GM06990 (cell line): ENCODE data around the gene SH3PXD2A.
A peak's percentile ranks its signal among the peaks of the same experiment; 100 is the strongest.

Experiments
- DNase-seq: peaks from one replicate; pipeline ENCODE4 v3.0.0-alpha.2; 2011; ENCODE audit not compliant: insufficient read length; ENCODE audit errors: extremely low read depth
- H3K27me3 ChIP-seq: replicated peaks from 2 replicates; pipeline ENCODE4 v1.6.0; 2011; ENCODE audit warnings: low read length; ENCODE audit not compliant: control insufficient read depth, insufficient read depth
- H3K36me3 ChIP-seq: 2 replicates; pipeline ENCODE4 v1.5.1; 2011; ENCODE audit warnings: low read length; ENCODE audit not compliant: control insufficient read depth, insufficient read depth
- H3K4me3 ChIP-seq: replicated peaks from 2 replicates; pipeline ENCODE4 v1.5.1; 2011; ENCODE audit warnings: low read depth, mild to moderate bottlenecking, control low read depth, low read length
- TF ChIP-seq, protein P1 (sequence below): IDR thresholded peaks from 2 replicates; pipeline ENCODE4 v1.5.1; 2011; ENCODE audit warnings: low read length, control low read depth, mild to moderate bottlenecking, inconsistent platforms; ENCODE audit not compliant: insufficient read depth, poor library complexity, severe bottlenecking

SH3PXD2A gene

GRCh38 chr10:103691267-103691666 lies 164.1 kb downstream of the SH3PXD2A start:
- TF ChIP-seq, protein P1, sequence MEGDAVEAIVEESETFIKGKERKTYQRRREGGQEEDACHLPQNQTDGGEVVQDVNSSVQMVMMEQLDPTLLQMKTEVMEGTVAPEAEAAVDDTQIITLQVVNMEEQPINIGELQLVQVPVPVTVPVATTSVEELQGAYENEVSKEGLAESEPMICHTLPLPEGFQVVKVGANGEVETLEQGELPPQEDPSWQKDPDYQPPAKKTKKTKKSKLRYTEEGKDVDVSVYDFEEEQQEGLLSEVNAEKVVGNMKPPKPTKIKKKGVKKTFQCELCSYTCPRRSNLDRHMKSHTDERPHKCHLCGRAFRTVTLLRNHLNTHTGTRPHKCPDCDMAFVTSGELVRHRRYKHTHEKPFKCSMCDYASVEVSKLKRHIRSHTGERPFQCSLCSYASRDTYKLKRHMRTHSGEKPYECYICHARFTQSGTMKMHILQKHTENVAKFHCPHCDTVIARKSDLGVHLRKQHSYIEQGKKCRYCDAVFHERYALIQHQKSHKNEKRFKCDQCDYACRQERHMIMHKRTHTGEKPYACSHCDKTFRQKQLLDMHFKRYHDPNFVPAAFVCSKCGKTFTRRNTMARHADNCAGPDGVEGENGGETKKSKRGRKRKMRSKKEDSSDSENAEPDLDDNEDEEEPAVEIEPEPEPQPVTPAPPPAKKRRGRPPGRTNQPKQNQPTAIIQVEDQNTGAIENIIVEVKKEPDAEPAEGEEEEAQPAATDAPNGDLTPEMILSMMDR: no peak
- DNase-seq: no peak
- Histone ChIP-seq H3K4me3 (peak overlapping the region; percentile 89), H3K27me3 (no peaks in the 10 kb centered on the region), H3K36me3 (no peaks in the 10 kb centered on the region)

DNA sequence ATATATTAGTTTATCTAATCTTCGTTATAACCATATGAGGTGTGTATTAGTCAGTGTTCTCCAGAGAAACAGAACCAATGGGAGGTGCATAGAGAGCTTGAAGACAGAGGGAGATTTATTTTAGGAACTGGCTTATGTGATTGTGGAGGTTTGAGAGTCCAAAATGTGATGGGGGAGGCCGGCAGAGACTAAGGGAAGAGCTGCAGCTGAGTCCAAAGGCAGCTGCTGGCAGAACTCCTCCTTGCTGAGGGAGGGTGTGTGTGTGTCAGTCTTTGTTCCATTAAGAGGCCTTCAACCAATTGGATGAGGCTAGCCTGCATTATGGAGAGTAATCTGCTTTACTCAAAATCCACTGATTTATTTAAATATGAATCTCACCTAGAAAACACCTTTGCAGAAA lies 165.1 kb downstream of the SH3PXD2A start:
- DNase-seq: no peak
- H3K27me3 ChIP-seq: no peaks in the 10 kb centered on the region
- H3K36me3 ChIP-seq: no peaks in the 10 kb centered on the region
- TF ChIP-seq, protein P1: no peak
- H3K4me3 ChIP-seq: no peak overlapping the region

GRCh38 chr10:103688491-103688890 lies 166.9 kb downstream of the SH3PXD2A start:
- Histone ChIP-seq H3K27me3 (no peaks in the 10 kb centered on the region), H3K36me3 (no peaks in the 10 kb centered on the region), H3K4me3 (no peak overlapping the region)
- TF ChIP-seq, protein P1: no peak
- no peak for DNase-seq

DNA sequence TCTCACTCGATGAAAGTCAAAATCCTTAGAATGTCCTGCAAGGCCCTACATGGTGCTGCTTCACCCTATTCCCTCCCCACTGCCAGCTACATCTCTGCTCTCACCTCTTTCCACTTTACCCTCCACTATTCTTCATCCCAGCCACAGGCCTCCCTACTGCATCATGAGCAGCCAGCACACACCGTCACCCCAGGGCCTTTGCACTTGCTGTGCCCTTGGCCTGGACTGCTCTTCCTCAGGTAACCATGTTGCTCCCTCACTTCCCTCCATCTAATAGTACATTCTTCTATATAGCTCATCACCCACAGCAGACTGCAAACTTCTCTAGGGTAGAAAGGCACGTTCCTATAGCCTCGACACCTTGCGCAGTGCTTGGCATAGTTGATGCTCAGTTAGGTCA lies 167.7 kb downstream of the SH3PXD2A start:
- no peaks in the 10 kb centered on the region for H3K27me3 ChIP-seq
- no peak for DNase-seq
- TF ChIP-seq, protein P1: no peak
- no peaks in the 10 kb centered on the region for H3K36me3 ChIP-seq
- no peak overlapping the region for H3K4me3 ChIP-seq

DNA sequence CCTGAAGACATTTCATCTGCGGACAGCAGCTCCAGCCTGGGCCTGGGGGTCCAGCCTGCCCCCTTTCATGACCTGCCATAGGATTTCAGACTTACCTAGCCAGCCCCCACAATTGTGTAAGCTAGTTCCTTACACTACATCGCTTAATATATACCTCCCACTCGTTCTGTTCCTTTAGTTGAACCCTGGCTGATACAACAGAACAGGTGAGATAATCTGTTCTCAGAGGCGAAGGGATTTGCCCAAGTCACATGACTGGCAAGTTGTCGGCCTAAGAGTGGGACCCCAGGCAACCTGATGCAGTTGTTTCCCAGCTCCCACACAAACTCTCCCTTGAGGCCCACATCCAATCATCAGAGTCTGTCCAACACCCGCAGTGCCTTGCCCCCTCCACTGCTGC lies 168.2 kb downstream of the SH3PXD2A start:
- TF ChIP-seq, protein P1: no peak

More for the DNA sequence above, 168.2 kb downstream of the SH3PXD2A start:
- DNase-seq: no peak
- Histone ChIP-seq H3K4me3 (no peak overlapping the region), H3K27me3 (no peaks in the 10 kb centered on the region), H3K36me3 (no peaks in the 10 kb centered on the region)
